NCI-H2029 (cell line): ENCODE measurements around the gene KRT2.
A peak's percentile ranks its signal among the peaks of the same experiment; 100 is the strongest.

ENCODE experiments used
- DNase-seq: peaks from one replicate; lab custom pipeline; 2025; lab: John Stamatoyannopoulos, UW

Gene KRT2

DNA sequence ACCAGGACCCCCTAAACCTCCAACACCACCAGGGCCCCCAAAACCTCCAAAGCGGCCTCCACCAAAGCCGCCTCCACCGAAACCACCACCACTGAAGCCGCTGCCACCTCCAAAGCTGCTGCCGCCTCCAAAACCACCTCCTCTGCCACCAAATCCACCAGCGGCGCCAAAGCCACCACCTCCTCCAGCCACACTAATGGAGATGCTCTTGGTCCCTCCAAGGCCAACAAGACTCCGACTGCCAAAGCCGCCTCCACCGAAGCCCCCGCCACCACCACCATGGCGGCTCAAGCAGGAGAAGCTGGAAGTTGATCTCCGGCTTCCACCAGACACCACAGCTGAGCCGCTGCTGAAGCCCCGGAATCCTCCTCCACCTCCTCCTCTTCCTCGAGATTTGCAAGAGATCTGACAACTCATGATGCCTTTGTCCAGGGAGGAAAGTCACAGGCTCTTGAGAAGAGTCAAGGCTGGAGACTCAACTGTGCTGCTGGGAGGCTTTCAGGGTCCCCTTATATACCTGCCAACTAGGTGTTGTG, at the start of gene KRT2:
TSS of gene KRT2 (minus strand) at position 486 of the 536 bp plus-strand sequence. CDS start at position 417, 69 bp downstream.
- DNase-seq, result no peak

DNA sequence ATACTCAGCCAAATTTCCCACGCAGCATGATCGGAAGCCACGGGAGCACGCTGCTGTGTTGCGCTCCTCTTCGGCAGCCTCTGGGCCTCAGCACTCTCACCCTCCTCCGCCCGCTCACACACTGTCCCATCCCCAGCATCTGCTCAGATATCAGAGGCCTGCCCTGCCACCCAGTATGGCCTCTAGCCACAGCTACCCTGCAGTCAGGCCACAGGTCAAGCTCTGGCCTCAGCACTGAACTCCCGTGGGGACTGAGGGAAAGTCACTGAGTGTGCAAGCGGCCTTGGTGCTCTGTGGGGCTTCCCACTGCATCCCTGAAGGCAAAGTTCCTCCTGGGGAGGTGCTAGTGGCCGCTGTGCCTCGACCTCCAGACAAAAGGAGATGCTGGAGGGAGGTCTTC, 49.3 kb upstream of the KRT2 start:
- DNase-seq, result no peak

DNA sequence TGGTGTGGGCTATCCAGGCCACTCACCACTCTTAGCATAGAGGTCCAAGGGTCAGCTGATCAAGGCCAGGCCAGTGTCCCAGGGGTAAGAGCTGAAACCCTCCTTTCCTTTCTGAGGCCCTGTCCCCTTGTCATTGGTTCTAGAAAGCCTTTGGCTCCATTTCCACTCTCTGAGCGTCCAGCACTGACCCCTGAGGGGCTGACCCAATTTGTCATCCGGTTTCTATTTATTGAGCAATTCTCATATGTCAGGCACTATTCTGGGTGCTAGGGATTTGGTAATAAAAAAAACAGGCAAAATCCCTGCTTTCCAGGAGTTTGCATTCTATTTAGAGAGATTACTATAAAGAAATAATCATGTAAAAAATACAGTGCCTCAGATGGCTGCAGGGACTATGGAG, 47.9 kb upstream of the KRT2 start:
- no peak for DNase-seq

DNA sequence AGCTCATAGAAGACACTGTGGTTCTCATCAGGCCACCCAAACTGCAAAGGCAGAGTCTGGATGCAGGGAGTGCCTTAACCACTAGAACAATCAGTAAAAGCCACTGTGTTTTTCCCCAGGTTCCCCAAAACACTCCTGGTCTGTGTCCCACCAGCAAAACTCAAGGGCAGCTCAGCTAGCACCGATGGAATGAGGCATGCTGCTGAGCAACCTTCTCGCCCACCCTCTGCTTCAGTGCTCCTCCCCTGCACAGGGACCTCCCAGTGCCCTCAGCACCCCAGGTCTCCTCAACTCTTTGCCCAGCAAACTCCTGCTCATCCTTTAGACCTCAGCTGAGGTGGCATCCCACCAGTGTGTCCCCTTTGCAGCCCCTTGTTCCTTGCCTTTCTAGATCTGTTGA, 47.4 kb upstream of the KRT2 start:
- no peak for DNase-seq

DNA sequence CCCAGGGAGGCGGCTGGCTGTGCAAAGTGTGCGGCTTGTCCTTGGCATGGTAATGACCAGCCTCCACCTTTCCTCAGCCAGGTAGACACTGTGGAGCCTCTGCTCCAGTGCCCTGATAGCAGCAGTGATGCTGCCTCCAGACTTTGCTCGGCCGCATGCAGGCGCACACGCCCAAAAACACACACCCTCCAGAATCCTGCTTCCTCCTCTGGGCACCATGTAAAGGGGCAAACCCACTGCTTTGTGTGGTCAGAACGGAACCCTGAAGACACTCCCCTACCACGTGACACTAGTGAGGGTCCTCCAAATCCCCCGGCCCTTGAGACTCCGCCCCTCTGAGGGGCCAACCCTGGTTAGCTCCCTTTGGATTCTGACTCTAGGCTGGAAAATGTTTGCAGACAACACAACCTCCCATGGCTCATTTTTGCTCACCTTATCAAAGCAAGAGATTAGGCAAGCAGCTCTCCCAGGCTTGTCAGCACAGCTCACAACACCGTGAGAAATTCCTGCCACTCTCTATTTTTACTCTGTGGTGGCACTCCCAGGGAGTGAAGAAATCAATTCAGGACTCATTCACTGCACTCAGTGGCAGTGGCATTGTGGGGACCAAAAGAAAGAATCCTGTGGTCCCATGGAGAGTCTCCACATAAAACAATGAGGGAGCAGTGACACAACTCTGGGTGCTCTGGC, 46.8 kb upstream of the KRT2 start:
- no peak for DNase-seq

DNA sequence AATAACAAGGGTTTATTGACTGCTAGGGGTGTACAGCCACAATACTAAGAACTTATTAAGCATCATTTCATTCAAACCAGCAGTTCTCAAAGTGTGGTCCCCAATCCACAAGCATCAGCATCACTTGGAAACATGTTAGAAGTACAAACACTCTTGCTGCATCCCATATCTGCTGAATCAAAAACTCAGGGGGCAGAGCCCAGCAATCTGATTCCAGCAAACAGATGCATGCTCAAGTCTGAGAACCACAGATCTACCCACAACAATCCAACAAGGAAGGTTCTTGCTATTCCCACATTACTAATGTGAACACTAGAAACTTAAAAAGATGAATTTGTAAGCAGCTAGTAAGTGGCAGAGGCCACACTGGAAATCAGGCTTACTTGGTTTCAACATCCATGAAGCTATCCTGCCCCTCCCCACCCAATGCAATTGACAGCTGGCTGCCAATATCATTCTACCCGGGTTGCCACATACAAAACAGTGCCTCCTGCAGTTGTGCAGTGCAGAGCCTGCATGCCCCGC, 45.1 kb upstream of the KRT2 start:
- no peak for DNase-seq

DNA sequence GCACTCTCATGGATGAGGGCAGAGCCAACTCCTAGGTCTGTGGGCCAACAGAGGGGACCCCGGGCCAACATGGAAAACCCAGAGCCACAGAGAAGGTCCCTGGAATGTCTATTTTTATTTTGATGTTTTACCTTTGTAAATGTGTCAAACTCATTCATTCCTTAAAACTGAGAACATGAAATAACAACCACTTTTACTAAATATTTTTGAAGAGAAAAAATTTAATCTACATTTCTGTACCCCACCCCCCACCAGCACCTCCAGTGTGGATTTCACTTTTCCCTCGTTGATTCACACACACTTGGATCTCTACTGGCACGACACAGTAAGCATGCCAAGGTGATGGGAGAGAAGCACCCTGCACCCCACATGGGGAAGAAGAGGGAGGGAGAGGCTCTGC, 44.6 kb upstream of the KRT2 start:
- DNase-seq, result no peak

DNA sequence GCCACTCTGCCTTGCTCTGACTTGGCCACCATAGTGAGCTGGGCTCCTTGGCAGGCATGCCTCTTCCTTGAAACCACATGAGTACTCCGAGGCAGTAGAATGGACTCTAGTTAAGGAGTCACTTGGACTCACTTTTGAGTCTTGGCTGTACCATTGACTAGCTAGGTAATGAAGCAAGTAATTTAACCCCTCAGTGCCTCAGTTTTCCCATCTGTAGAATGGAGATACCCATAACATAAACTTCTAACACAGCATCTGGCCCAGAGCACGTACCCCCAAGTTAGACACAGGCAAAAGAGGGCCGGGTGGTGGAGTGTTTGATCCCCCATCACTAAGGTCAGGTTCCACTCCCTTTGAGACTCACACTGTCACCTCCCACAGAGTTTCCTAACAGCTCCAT, 43.0 kb upstream of the KRT2 start:
- DNase-seq, result no peak

DNA sequence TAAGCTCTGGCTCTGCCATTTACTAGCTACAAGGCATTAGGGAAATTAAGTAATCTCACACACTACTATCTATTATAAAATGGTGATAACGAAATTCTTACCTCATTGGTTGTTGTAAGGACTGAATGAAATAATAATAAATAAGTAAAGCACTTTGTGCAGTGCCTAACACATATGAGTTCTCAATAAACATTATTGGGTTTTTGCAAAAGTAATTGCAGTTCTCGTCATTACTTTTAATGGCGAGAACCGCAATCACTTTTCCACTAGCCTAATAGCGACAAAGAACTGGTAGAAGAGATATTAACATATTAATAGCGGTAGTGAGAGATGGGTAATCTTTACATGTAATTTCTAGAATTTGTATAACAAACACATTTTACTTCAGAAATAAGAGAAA, 42.1 kb upstream of the KRT2 start:
- DNase-seq, result no peak

DNA sequence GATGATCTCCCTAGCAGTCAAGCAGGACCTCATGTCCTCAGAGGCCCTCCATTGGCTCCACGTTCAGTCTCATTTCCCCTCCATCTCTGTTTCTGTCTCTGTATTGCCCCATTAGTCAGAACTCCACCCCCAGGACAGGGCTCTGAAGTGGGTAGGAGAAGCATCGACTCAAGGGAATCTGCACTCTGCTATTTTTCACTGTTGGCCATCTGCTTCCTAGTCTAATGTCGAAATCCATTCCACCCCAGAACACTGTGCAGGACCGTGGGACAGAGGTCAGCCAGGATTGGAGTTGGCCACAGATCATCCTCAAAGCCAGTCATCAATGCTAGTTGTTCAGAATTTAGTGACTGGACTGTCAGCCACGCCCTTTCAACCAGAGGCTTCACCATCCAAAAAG, 41.2 kb upstream of the KRT2 start:
- DNase-seq, result no peak

DNA sequence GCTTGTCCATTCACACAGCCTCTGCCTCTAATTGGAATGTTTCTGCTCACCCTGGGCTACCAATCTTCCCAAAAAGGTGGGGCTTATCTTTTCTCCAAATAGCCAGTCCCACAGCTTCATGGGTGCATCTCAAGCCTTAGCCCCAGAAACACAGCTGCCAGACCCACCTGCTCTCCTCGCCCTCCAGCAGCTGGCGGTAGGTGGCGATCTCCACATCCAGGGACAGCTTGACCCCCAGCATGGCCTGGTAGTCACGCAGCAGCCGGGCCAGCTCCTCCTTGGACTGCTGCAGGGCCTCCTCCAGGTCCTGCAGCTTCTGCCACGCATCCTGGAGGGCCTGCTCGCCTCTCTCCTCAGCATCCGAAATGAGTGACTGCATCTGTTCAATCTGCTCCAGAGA, 40.2 kb upstream of the KRT2 start:
- DNase-seq, result no peak

DNA sequence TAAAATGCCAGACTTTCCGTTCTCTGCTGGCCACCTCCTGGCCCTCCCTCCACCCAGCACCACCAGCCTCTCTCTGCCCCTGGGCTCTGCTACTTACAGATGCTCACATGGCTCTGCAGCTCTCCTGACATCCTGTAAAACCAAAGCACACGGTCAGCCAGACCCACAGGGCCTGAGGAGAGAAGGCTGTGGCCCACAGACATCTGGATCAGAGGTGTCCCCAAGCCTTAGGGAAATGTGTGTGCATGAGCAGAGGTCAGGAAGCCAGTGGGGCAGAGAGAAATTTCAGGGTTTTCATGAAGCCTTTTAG, 39.8 kb upstream of the KRT2 start:
- DNase-seq, result no peak

DNA sequence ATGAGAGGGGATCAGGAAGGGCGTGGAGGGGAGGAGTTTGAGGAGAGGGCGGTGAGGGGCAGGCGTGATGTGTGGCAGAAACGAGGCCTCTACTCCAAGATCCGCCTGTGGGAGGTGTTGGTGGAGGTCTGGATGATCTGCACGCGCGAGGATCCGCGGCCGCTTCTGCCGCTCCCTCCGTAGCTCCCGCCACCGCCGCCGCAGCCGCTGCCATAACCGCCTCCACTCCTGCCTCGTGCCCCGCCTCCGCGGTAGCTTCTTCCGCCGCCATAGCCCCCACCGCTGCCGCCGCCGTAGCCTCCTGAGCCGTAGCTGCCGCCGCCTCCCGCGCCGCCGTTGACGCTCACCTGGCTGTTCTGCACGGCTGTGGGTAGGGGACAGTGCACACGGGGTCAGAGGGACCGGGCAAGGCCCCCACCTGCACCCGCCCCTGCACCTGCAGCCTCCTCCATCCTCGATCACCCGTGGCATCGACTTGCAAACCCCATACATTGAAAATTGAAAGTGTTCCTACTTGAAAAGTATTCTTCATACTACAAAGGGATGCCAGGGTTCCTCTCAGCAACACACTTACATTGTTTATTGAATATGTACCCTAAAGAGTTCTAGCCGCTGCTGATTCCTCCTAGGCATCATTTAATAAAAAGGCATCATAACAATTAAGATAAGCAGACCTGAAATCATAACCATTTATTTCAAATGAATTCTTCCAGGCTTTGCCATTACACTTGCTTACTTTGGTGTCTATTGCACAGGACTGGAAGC, 39.2 kb upstream of the KRT2 start:
- DNase-seq, result peak; percentile 24

DNA sequence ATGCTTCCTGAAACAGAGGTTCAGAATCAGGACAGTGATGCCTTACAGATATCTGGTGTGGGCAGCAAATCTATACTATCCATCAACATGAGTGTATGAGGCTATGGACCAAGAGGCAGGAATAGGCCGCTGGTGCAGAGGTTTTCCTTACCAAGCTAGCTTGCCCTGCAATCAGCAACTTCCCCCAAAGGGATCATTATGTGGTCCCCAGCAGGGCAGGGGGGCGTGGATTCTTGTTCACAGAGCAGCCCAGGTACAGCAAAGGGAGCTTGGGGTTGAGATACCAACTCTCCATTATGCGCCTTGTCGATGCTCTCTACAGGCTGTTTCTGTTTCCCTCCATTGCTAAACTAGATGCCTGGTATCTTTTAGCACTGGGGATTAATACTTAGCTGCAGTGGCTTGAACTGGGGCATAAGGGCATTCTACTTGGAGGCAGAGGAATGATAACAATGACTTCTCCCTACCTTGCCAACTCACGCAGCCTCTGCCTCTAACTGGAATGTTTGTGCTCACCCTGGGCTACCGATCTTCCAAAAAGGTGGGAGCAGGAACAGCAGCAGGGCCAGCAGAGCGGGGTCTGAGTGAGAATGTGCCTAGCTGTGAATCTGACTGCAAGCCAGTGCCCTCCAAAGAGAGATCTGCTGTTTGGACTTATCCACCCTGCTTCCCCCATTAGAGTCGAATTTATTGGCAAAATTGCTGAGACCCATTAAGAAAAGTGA, 38.5 kb upstream of the KRT2 start:
- DNase-seq, result no peak

DNA sequence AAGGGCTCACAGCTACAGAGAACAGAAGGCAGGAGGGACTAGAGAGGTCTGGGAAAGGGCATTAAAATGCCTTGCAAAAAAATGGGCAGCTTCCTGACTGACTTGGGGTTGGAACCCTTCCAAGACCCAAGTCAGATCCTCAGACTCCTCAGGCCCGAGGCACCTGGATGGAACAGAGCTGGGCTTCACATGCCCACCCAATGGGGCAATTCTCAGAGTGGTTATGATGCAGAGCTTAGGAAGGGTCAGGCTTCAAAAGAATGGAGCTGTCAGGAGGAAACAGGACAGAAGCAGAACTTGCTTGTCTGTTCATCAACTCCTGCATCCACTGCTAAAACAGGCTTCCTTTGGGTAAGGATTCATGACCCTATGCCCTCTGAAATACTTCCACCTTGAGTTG, 37.9 kb upstream of the KRT2 start:
- no peak for DNase-seq

DNA sequence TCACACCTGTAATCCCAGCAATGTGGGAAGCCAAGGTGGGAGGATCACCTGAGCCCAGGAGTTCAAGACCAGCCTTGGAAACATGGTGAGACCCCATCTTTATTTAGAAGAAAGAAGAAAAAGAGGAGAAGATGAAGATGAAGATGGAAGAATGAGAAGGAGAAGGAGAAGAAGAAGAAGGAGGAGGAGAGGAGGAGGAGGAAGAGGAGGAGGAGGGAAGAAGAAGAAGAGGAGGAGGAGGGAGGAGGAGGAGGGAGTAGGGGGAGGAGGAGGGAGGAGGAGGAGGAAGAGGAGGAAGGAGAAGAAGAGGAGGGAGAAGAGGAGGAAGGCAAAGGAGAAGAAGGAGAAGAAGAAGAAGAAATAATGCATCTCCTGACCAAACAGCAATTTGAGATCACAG, 37.2 kb upstream of the KRT2 start:
- no peak for DNase-seq

DNA sequence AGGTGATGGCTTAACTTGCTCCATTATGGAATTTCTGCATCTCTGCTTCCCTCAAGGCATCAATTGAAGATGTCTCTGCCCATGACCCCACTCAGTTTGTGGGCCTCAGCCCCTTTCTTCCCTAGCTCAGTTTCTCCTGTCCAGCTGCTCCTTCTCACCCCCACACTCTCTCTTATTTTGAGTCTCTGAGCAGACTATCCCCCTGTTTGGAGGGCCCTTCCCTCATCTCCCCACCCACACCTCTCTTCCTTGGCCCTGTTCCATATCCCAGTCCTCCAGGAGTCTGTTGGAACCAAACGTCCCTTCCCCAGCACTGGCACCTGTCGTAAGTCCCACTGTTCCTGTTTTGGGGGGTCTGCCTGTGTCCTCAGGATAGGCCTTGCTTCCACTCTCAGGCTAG, 36.5 kb upstream of the KRT2 start:
- DNase-seq, result no peak

DNA sequence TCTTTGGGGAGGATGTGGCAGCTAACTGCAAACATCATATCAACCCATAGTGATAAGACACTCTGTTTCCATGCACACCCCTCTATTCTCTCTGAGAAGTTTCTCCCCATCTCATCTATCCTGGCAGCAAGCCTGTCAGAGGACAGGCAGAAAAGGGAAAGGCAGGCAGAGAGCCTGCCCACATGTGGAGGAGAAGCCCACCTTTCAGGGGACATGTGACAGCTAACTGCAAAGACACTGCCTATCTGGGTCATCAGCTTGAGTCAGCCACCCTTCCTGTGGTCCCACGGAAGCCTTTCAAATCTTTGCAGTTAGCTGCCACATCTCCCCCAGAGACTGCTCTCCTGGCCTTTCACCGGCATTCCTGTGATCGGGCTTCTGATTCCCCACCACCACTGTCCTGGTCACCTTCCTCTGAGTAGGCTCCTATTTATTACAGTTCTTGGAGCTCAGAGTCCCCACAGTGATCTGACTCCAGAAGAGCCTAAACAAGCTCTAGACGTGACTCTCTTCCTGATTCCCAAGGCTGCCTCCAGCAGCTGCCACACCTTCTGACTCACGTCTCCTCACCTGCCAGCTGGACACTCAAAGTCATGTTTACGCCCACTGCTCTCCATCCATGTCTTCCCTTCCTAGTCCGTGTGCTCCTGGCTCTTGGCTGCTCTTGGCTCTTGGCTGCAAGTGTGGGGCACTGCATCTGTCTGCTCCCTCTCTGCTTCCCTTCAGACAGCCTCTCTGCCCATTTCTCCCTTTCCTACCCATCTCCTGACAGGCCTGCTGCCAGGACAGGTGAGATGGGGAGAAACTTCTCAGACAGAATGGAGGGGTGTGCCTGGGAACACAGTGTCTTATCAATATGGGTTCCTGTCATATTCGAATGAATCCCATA, 35.7 kb upstream of the KRT2 start:
- DNase-seq, result peak; percentile 71

DNA sequence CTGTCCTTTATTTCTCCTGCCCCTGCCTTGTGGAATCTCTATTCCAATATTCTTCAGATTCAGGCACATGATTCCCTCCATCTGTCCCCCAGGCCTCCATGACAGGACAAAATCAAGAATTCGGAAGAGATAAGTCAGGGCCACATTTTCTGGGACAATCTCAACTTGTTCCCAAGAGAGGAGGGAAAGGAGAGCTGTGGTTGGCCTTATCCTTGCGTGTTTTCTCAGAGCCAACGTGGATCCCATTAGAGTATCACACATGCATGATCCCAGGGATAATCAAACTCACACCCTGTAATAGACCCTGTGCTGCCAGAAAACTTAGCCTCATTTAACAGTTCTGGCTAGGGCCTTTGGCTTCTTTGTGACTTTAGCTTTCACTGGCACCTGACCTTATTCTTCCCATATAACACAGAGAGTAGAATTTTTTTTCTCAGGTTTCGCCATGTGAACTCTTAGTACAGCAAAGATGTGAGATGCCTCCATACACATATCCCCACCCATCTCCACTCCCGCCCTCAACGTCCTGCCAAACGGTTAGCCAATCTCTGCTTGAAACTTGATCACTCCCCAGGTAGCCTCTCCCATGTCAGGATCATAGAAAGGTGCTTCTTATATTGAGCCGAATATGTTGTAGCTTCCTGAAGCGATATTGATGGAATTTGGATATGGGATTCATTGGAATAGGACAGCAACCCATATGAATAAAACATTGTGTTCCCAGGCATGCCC, 34.9 kb upstream of the KRT2 start:
- DNase-seq, result no peak

DNA sequence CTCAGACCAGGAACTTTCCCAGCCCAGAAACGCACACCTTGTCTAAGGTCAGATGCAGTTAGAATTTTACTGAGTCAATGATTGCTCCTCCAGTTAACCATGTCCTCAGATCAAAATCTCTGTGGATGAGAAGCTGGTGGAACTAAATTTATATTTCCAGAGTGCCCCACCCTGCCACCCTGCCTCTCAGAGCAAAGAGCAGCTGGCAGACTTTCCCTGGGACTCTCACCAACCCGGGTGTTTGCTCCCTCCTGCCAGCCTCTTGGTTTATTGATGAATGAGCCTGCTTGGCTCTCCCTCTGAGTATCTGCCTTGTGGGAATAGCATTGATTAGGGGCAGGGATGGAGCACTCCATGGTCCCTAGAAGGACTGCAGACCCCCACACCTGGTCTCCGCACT, 34.1 kb upstream of the KRT2 start:
- no peak for DNase-seq

DNA sequence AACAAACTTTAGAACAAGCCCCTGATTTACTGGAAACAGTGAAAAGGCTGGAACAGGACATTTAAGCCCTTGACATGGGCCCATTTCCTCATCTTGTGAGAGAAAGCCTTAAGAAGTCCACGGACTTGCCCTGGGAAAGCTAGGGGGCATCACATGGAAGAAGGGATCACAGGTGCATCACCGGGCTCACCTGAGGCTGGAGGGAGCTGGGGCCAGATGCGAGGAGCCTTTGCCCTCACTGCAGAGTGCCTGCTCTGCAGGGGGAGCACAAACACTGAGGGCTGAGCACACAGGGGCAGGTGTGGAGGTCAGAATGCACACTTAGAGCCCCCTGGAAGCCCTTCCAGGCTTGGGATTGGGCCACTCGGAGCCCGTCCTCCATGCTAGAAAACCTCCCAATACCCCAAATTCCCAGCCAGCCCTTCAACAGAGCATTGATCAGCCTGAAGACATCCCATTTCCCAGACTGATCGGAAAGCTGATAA, 33.4 kb upstream of the KRT2 start:
- no peak for DNase-seq
